Caki2 (cell line): ENCODE measurements around the gene CEP128. TPM values are rescaled to one million over a fixed set of nuclear protein-coding genes. Genes with fewer than 3 reads are reported as not detected.
A peak's percentile ranks its signal among the peaks of the same experiment; 100 is the strongest.

Experiments
- DNase-seq: peaks from one replicate; pipeline ENCODE4 v3.0.0-alpha.2; 2015; ENCODE audit warnings: low read depth
- in situ Hi-C: cut with HindIII; loops from 2 replicates; pipeline ENCODE4 v1.10.0; 2016; ENCODE audit warnings: low sequenced_read_pairs, low pct_unique_long_range_greater_than_20kb, mixed read lengths
- total RNA-seq: library from RNA; depleted of rRNA; stranded (reverse); fragments of >200 nt; shearing (Covaris generic); gene quantifications from 2 replicates; pipeline ENCODE4 v1.2.3, GENCODE V29; 2014; ENCODE audit warnings: low replicate concordance

Gene CEP128
- total RNA-seq, 1 experiment from 2014 or later, result 3.6 TPM

DNA sequence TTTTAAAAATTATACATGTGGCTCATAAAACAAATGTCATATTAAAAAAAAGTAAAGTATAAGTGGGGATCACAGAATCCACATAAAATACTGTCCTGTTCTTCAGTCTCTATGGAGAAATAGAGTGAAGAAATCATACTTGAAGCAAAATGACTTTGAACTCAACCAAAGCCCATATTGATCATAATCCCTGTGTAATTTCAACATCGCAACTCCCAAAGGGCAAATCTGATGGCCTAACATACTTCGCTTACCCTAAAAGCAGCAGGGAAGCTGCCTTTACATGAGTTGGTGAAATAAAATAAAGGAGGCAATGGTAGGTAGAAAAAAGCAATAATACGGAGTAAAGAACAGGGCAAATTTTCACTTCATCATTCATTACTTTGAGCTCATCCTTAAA lies 101.8 kb downstream of the CEP128 start:
- in situ Hi-C loops, result no loop called here

DNA sequence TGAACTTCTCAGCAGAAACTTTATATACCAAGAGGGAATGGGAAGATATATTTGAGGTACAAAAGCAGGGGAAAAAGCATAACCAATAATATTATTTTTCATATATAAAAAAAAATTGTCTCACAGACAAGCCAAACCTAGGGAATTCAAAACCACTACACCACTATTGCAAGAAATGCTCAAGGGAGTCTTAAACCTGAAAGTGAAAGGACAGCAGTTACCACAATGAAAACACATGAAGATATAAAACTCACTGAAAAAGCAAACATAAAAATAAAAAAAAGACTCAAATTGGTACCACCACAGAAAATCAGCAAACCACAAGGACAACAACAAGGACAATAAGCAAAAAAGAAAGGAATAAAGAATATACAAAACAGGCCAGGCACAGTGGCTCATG lies 131.9 kb downstream of the CEP128 start:
- DNase-seq, result no peak
- in situ Hi-C loops, result no loop called here

More for the DNA sequence above, 101.8 kb downstream of the CEP128 start:
- DNase-seq, result no peak

- no peak for DNase-seq
- in situ Hi-C loops, result no loop called here
Observed at GRCh38 chr14:80805136-80805535, 136.4 kb downstream of the CEP128 start.

GRCh38 chr14:80798878-80799277 lies 142.7 kb downstream of the CEP128 start:
- in situ Hi-C loops, result no loop called here
- DNase-seq, result no peak

- no peak for DNase-seq
Observed at GRCh38 chr14:80798211-80798610, 143.3 kb downstream of the CEP128 start.

DNA sequence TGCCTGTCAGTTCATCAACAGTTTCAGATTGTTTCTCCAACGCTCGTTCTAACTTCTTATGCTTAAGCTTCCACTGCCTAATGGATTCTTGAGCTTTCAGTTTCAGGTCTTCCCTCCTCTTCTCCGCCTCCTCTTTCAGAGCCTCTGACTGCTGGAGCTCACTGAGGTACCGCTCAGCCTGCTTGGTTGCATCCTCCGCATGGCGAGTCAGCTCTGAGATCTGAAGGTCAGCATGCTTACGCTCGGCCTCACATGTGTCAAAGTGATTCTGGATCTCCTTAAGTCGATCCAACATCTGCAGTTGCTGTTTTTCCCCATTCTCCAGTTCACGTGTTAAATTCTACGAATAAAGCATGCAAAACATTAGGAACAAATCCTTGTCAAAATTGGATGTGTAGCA lies 148.8 kb downstream of the CEP128 start:
- in situ Hi-C loops, result no loop called here
- no peak for DNase-seq

More at GRCh38 chr14:80798211-80798610, 143.3 kb downstream of the CEP128 start:
- in situ Hi-C loops, result no loop called here

GRCh38 chr14:80787876-80788275 lies 153.7 kb downstream of the CEP128 start:
- in situ Hi-C loops, result no loop called here
- DNase-seq, result no peak

- peak; percentile 15 for DNase-seq
Observed at GRCh38 chr14:80784820-80785219, 156.7 kb downstream of the CEP128 start.

DNA sequence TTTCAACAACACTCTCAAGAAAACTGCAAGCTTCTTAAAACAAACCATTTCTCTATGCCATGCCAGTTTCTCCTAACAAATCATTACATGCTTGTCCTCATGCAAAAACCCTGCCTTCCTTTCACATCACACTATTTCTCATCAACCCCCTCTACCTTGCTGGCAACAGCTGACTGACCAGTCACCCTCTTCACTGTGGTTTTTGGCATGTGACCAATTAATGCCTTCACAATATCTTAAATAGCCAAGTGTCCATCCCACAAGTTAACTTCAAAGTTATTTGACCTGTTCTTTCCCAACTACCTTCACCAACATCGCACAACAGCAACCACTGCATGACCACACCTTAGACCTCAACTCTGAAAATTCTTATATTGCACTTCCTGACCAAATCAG lies 159.6 kb downstream of the CEP128 start:
- DNase-seq, result peak; percentile 54
- in situ Hi-C loops, result no loop called here

More at GRCh38 chr14:80784820-80785219, 156.7 kb downstream of the CEP128 start:
- in situ Hi-C loops, result no loop called here

DNA sequence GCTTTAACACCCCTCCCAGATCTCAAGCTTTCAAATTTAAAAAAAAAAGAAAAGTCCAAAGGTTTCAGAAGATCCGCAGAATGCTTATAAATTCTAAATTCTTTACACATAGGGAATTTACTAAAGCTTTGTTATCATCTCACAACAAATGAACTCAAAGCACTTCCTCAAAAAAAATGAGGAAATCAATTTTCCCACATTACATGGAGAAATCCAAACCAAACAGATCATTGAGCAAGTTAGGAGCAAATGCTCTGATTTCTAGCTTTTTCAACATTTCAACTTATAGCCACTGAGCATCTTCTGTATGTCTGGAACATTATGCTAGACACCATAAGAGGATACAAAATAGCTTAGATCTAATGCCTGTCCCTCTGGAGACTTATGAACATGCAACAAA lies 161.0 kb downstream of the CEP128 start:
- in situ Hi-C loops, result no loop called here
- DNase-seq, result no peak

DNA sequence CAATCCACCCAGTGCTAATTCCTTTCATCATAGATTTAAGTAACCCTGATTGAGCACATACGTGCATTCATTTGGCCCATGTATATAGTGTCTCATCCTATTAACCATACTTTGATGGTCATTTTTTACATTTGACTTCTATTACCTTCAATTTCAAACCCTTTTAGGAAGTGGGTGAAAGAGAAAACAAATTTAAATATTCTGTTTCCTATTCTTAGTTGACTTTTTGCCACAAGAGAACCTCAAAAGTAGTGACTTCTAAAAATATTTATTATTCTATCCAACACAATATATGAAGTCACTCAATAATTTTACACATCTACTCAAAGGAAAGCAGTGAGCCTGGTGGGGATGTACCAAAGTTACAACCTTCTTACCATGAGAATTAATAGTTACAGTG lies 164.9 kb downstream of the CEP128 start:
- no peak for DNase-seq
- in situ Hi-C loops, result no loop called here

GRCh38 chr14:80776186-80776585 lies 165.4 kb downstream of the CEP128 start:
- in situ Hi-C loops, result no loop called here
- no peak for DNase-seq

DNA sequence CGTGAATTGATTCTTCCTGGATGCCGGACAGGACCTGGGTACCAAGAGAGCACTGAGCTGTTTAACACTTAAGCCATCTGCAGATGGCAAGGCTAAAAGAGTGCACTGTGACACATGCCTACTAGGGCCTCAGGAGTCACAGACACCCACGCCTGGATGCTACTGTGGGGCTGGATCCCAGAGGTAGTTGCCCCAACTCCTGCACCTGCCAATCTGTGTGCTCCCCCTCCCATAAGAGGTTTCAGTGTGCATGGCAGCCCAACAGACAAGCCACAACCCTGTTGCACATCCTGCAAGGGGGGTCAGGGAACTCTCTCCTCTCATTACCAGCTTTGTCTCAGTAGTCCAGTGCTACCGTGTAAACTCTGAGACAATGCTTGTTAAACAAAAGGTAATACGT lies 169.0 kb downstream of the CEP128 start:
- DNase-seq, result no peak
- in situ Hi-C loops, result no loop called here

DNA sequence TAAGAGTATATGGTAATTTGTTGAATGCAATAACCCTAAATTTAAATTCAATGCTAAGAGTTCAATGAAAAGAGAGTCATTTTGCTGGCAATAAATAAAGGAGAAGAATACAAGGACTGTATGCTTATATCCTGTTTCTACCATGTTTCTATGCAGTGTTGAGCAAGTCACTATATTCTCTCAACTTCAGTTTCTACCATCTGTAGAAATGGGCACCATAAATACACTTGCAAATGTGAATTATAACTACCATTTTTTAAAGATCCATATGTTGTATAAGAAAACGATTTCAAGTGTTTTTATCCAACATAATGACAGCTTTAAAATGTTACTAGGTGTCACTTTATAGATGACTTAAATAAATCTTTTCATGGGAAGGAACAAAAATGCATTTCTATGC lies 170.3 kb downstream of the CEP128 start:
- in situ Hi-C loops, result no loop called here

DNA sequence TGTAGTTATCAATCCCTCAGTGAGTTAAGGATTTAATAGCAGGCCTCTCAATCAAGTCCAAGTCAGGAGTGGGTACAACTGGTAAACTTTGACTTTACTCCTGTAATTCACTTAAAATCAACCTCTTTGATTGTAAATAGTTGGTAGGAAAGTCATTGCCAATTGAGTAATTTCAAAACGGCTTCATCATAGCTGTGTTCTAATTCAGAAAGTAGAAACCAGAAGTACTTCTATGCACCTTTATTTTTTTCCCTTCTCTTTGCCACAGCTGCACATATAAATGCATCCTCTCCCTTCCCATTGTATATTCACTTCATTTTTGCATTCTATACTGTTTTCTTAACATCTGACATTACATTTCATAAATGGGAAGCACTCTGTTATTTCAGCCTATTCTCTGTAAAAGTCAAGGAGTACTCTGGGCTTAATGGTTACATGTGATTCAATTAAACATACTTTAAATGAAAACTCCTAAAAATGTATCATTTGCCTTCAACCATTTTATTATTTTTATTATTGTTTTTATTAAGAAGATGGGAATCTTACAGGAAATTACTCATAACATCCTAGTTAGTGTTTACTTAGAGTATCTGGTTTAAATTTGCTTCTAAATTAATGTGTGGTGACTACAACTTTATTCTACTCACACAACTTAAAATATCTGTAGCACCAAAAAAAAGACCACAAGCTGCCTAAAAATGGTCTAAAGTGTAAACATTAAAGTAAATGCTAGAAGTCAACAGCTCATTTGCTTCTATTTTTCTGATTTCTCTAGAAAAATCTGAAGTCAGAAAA lies 171.2 kb downstream of the CEP128 start:
- in situ Hi-C loops, result no loop called here
- no peak for DNase-seq

More for the DNA sequence above, 170.3 kb downstream of the CEP128 start:
- DNase-seq, result no peak

DNA sequence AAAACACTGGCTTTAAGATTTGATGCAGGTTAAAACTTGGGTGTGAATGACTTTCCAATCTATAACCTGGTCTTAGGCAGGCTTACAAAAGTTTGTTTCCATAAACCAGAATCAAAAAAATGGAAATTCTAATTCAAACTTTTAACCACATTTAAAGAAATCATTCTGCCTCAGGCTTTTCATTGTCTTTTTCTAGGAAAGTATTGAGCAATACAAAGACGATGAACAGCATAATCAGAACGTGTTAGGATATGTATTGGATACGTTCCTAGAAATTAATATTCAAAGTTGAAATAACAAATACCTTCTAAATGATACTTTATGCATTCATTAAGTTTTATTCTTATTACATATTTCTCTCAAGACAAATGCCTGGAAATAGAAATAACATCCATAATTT lies 172.9 kb downstream of the CEP128 start:
- DNase-seq, result no peak
- in situ Hi-C loops, result no loop called here

GRCh38 chr14:80764921-80765507 lies 176.5 kb downstream of the CEP128 start:
- in situ Hi-C loops, result no loop called here
- no peak for DNase-seq

- in situ Hi-C loops, result no loop called here
- no peak for DNase-seq
Observed at GRCh38 chr14:80764496-80764895, 177.0 kb downstream of the CEP128 start.

DNA sequence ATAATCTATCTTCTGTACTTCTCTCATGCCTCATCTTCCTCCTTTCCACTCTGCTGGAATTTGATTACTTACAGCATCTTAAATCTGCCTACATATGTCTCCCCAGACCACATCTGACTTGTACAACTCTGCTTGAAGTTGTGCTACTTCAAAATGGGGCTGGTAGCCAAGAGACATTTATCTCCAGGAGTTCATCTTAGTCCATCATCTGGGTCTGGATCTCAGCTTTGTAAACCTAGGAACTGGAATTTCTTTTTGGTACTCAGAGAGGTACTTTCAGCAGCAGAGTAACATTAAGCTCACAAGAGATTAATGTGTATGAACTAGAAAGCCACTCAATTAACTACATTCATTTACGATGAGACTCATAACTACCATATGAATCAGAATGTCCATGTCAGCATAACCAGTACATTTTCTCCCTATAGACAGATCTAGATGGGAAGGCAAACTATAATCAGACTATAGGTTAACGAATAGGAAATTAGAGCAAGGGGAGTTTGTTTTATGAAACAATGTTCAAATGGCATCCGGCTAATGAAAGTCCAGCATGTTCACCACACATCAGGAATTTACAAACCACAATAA lies 178.8 kb downstream of the CEP128 start:
- no peak for DNase-seq
- in situ Hi-C loops, result no loop called here
